ENCODE measurements around the gene CROCC. TPM values are rescaled to one million over a fixed set of nuclear protein-coding genes. Genes with fewer than 3 reads are reported as not detected.
"Not testable (repeated sequence)": the region's sequence is repeated elsewhere in the genome, so short reads cannot be mapped to it uniquely, and the experiment has no call there.

Gene CROCC
- polyA plus RNA-seq, 2 of the 4 experiments (the other 2 are of a cell fraction), result 4.4 to 10.6 TPM

DNA sequence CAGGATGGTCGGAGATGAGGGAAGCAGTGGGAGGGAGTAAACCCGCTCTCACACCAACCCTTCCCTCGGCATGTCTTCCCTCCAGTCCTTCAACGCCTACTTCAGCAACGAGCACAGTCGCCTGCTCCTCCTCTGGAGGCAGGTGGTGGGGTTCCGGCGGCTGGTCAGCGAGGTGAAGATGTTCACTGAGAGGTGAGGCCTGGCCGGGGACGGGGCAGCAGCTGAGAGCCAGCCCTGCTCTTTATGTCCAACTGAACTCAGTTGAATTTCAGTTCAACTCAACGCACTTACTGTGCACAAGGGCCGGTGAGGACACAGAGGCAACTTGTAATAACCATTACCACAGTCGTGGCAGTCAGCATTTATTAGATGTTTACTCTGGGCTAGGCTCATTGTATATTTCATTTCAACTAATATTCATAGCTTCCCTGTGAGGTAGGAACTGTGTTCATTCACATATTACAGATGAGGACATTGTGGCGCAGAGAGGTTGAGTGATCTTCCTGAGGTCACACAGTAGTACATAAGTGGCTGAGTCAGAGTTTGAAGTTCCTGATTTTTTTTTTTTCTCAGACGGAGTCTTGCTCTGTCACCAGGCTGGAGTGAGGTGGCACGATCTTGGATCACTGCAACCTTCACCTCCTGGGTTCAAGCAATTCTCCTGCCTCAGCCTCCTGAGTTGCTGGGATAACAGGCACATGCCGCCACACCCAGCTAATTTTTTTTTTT, 9.6 kb downstream of the CROCC start:
- H3K4me2 ChIP-seq; DNase-seq (ENCODE audit: low read depth in 1 of 2, low spot score in 1 of 2); H3K27ac ChIP-seq; ATAC-seq; H3K4me1 ChIP-seq; H3K9me3 ChIP-seq; POLR2A ChIA-PET; FAIRE-seq; H3K4me3 ChIP-seq: not testable (repeated sequence)
- WGBS (ENCODE audit: missing lambda C conversion rate), result 82% methylated on average over 14 of the region's 18 CpGs
- CTCF ChIA-PET, result interaction anchor here (1.2 kb wide), 1 partner anchor 21 kb away, joined by 3 read pairs; no protein-coding TSS in a partner anchor
- peak; percentile 54 for TF ChIP-seq ZFP36 (IDR thresholded peaks at IDR 0.05; ENCODE audit: borderline replicate concordance, partially characterized antibody)

DNA sequence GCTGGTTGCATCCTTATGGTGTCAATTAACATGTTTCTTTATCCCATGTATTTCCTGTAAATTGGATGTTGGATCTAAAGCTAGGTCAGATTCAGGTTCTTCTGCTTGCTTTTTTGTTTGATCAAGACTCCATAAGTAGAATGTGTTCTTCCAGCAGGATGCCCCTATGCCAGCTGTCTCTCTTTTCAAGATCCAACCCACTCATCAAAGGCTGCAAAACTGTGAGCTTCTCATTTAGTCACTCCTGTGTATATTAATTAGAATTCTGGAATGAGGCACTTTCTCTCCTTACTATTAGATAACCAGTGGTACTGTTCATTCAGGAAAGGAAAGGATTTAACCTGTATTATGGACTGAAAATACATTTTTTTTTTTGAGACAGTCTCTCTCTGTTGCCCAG, 12.2 kb downstream of the CROCC start:
- H3K4me3 ChIP-seq; H3K4me1 ChIP-seq; ATAC-seq; DNase-seq (ENCODE audit: low read depth in 1 of 2, low spot score in 1 of 2); H3K9me3 ChIP-seq; H3K4me2 ChIP-seq; POLR2A ChIA-PET; H3K27ac ChIP-seq; FAIRE-seq: not testable (repeated sequence)
- CTCF ChIA-PET, result interaction anchor here (0.6 kb wide), 1 partner anchor 324 kb away, joined by 3 read pairs; no protein-coding TSS in a partner anchor

DNA sequence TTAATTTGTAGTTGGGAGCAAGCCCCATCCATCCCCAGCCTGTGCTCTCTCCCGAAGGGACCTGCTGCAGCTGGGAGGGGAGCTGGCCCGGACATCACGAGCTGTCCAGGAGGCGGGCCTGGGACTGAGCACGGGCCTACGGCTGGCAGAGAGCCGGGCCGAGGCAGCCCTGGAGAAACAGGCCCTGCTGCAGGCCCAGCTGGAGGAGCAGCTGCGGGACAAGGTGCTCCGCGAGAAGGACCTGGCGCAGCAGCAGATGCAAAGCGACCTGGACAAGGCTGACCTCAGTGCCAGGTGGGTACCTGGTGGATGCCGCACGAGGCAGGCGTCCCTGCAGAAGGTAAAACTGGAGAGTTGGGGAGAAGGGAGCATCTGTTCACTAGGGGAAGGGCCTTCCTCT, 14.8 kb downstream of the CROCC start:
- H3K4me1 ChIP-seq; H3K9me3 ChIP-seq; ATAC-seq; H3K4me2 ChIP-seq; H3K27ac ChIP-seq; FAIRE-seq; DNase-seq (ENCODE audit: low read depth in 1 of 2, low spot score in 1 of 2); POLR2A ChIA-PET; H3K4me3 ChIP-seq: not testable (repeated sequence)
- CTCF ChIA-PET, result interaction anchor here (1.4 kb wide), 2 partner anchors 15 to 109 kb away, joined by 4 read pairs; no protein-coding TSS in a partner anchor
- 93% methylated on average over 4 of the region's 16 CpGs for WGBS (ENCODE audit: missing lambda C conversion rate)

DNA sequence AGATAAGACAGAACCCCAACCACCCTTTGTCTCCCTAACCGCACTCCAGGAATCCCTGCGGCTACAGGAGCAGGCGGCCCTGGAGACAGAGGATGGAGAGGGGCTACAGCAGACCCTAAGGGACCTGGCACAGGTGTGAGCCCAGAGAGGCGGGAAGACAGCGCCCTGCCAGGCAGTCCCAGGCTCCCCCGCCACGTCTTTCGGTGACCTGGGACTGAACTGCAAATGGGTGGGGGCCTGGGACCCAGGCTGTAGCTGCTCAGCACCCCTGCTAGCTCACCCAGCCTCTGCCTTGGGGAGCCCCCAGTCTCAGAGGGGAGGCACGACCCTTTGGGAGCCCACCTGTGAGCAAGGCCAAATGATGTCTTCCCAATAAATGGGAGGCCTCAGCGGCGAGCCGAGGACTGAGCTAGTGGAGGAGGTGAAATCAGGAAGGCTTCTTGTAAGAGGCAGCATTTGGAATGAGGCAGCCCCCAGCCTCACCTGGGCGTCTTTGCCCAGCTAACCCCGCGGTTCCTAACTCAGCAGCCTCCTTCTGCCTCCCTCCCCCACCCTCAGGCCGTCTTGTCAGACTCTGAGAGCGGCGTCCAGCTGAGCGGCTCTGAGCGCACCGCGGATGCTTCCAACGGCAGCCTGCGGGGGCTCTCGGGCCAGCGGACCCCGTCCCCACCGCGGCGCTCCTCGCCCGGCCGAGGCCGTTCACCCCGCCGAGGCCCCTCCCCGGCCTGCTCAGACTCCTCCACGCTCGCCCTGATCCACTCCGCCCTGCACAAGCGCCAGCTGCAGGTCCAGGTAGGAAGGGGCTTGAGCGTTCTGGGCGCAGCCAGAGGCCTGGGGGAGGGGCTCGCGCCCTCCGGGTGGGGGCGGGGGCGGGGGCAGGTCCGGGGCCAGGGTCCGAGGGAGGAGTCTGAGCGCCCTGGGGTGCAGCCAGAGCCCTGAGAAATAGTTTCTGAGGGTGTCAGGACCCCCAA, 16.9 kb downstream of the CROCC start:
- H3K4me2 ChIP-seq, result no peak overlapping the region
- no peaks in the 10 kb centered on the region for H3K4me1 ChIP-seq
- no peak overlapping the region for H3K27ac ChIP-seq
- FAIRE-seq, result no peak
- no peaks in the 10 kb centered on the region for H3K9me3 ChIP-seq
- no peak overlapping the region for H3K4me3 ChIP-seq
- 96% methylated on average over 37 of the region's 51 CpGs for WGBS (ENCODE audit: missing lambda C conversion rate)
- ChIA-PET POLR2A (no interaction called here), CTCF (no interaction called here)
- ATAC-seq, result no peak
- TF ChIP-seq RARB (CRISPR knock-in tag; IDR thresholded peaks at IDR 0.05) (no peak), KDM1A (IDR thresholded peaks at IDR 0.05; ENCODE audit: low read depth) (no peak), CBX8 (IDR thresholded peaks at IDR 0.05) (no peak), FOSL2 (IDR thresholded peaks at IDR 0.05) (no peak), FOSL2 (CRISPR knock-in tag; IDR thresholded peaks at IDR 0.05) (no peak), SREBF2 (IDR thresholded peaks at IDR 0.05) (no peak), FOSB (CRISPR knock-in tag; IDR thresholded peaks at IDR 0.05) (no peak)
- TF ChIP-seq, protein P1, sequence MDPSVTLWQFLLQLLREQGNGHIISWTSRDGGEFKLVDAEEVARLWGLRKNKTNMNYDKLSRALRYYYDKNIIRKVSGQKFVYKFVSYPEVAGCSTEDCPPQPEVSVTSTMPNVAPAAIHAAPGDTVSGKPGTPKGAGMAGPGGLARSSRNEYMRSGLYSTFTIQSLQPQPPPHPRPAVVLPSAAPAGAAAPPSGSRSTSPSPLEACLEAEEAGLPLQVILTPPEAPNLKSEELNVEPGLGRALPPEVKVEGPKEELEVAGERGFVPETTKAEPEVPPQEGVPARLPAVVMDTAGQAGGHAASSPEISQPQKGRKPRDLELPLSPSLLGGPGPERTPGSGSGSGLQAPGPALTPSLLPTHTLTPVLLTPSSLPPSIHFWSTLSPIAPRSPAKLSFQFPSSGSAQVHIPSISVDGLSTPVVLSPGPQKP (IDR thresholded peaks at IDR 0.05; ENCODE audit: low read depth, low read length), result no peak
- no peak for DNase-seq (ENCODE audit: low read depth in 1 of 2, low spot score in 1 of 2)

DNA sequence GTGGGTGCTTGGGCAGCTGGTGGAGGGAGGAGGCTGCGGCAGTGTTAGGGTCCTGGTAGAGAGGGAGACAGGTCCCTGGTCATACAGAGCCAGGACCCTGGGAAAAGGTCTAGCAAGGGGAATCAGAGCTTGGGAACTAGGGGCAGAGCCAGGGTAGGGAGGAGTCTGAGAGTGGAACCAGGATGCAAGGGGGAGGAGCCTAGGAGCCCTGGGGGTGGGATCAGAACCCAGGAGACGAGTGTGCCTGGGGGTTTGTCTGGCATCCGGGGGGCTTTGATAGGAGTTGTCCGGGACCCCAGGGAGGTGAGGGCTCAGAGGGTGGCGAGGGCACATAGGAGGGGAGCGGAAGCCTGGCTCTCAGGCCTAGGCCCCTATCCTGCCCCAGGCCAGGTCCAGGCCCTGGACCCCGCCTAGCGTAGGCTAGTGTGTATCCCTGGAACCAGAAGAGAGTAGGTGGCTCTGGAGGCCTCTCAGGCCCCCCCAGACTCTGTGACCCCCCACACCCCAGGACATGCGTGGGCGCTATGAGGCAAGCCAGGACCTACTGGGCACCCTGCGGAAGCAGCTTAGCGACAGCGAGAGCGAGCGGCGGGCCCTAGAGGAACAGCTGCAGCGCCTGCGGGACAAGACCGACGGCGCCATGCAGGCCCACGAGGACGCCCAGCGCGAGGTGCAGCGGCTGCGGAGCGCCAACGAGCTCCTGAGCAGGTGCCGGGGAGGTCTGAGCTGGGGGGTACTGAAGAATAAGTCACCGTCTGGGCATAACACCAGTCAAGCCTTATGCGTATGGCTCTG, 17.9 kb downstream of the CROCC start:
- H3K4me3 ChIP-seq; H3K4me2 ChIP-seq; H3K9me3 ChIP-seq; DNase-seq (ENCODE audit: low read depth in 1 of 2, low spot score in 1 of 2); FAIRE-seq; POLR2A ChIA-PET; H3K27ac ChIP-seq; H3K4me1 ChIP-seq: not testable (repeated sequence)
- 94% methylated on average over 23 of the region's 32 CpGs for WGBS (ENCODE audit: missing lambda C conversion rate)
- ATAC-seq, result peak; percentile 68 to 75
- CTCF ChIA-PET, result interaction anchor here (1.2 kb wide), 1 partner anchor 11 kb away, joined by 3 read pairs; no protein-coding TSS in a partner anchor
